DND-41 (cell line): Measurements from ENCODE around the gene GPR137.

ENCODE experiments used
- ATAC-seq: fragments of 200-7000 bp; cut with Tn5 transposase; 3 replicates; pipeline ENCODE4 v1.9.1; 2021; ENCODE audit warnings: low read depth; ENCODE audit not compliant: insufficient read depth
- DNase-seq: peaks from one replicate; pipeline ENCODE4 v3.0.0-alpha.2; 2020
- H2AFZ ChIP-seq: 2 replicates; pipeline ENCODE4 v1.6.0; 2012; ENCODE audit warnings: low read depth, low read length
- H3K27ac ChIP-seq: 2 replicates; pipeline ENCODE4 v1.5.1; 2012; ENCODE audit warnings: low read length, inconsistent platforms
- H3K27me3 ChIP-seq: fragments of 200-600 bp; sonication (generic); 2 replicates; pipeline ENCODE4 v1.6.0; 2012; ENCODE audit warnings: low read length, mild to moderate bottlenecking, inconsistent platforms; ENCODE audit not compliant: insufficient read depth, poor library complexity
- H3K36me3 ChIP-seq: 2 replicates; pipeline ENCODE4 v1.5.1; 2012; ENCODE audit warnings: low read length, inconsistent platforms; ENCODE audit not compliant: insufficient read depth
- H3K4me1 ChIP-seq: 2 replicates; pipeline ENCODE4 v1.5.1; 2012; ENCODE audit warnings: mild to moderate bottlenecking, low read length; ENCODE audit not compliant: insufficient read depth
- H3K4me2 ChIP-seq: 2 replicates; pipeline ENCODE4 v1.6.0; 2012; ENCODE audit warnings: mild to moderate bottlenecking, moderate library complexity, low read length, inconsistent platforms; ENCODE audit not compliant: insufficient read depth
- H3K4me3 ChIP-seq, 2 experiments: fragments of 200-600 bp in 1 of 2; shearing (Covaris generic) in 1 of 2; 2 replicates each; pipeline ENCODE4 v1.5.1; 2012 to 2016; ENCODE audit warnings: inconsistent platforms in 2 of 2, low read length in 2 of 2, mild to moderate bottlenecking in 2 of 2, low read depth in 1 of 2, moderate library complexity in 1 of 2
- H3K79me2 ChIP-seq: 2 replicates; pipeline ENCODE4 v1.6.0; 2012; ENCODE audit warnings: low read length, inconsistent platforms; ENCODE audit not compliant: insufficient read depth
- H3K9ac ChIP-seq: 2 replicates; pipeline ENCODE4 v1.6.0; 2012; ENCODE audit warnings: low read depth, mild to moderate bottlenecking, inconsistent platforms, low read length, moderate library complexity
- H3K9me3 ChIP-seq: 2 replicates; pipeline ENCODE4 v1.5.1; 2012; ENCODE audit warnings: low read length, moderate library complexity, mild to moderate bottlenecking, inconsistent platforms; ENCODE audit not compliant: insufficient read depth, severe bottlenecking
- H4K20me1 ChIP-seq: 2 replicates; pipeline ENCODE4 v1.6.0; 2012; ENCODE audit warnings: low read length; ENCODE audit not compliant: insufficient read depth
- EZH2 ChIP-seq: IDR thresholded peaks from 3 replicates; pipeline ENCODE4 v1.6.1; 2012; ENCODE audit warnings: borderline replicate concordance, low read depth, mild to moderate bottlenecking, moderate library complexity, low read length, inconsistent platforms; ENCODE audit not compliant: severe bottlenecking
- TF ChIP-seq, protein P1 (sequence below): IDR thresholded peaks from 2 replicates; pipeline ENCODE4 v1.5.1; 2012; ENCODE audit warnings: borderline replicate concordance, low read length, moderate library complexity, mild to moderate bottlenecking; ENCODE audit not compliant: poor library complexity, severe bottlenecking; ENCODE audit errors: extremely low read depth

Gene GPR137

GRCh38 chr11:64324692-64325469, 39.2 kb downstream of the GPR137 start:
- ATAC-seq (no peak), DNase-seq (no peak)
- Histone ChIP-seq H3K4me3 (no peak overlapping the region), H3K27me3 (no peaks in the 10 kb centered on the region), H4K20me1 (peaks cover 11% of the 10 kb centered on the region), H3K79me2 (no peaks in the 10 kb centered on the region), H3K9me3 (no peaks in the 10 kb centered on the region), H3K9ac (no peak overlapping the region), H2AFZ (no peak overlapping the region), H3K36me3 (peaks cover 13% of the 10 kb centered on the region), H3K4me2 (no peak overlapping the region), H3K4me1 (peaks cover 13% of the 10 kb centered on the region), H3K27ac (no peak overlapping the region)
- TF ChIP-seq, protein P1, sequence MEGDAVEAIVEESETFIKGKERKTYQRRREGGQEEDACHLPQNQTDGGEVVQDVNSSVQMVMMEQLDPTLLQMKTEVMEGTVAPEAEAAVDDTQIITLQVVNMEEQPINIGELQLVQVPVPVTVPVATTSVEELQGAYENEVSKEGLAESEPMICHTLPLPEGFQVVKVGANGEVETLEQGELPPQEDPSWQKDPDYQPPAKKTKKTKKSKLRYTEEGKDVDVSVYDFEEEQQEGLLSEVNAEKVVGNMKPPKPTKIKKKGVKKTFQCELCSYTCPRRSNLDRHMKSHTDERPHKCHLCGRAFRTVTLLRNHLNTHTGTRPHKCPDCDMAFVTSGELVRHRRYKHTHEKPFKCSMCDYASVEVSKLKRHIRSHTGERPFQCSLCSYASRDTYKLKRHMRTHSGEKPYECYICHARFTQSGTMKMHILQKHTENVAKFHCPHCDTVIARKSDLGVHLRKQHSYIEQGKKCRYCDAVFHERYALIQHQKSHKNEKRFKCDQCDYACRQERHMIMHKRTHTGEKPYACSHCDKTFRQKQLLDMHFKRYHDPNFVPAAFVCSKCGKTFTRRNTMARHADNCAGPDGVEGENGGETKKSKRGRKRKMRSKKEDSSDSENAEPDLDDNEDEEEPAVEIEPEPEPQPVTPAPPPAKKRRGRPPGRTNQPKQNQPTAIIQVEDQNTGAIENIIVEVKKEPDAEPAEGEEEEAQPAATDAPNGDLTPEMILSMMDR, result no peak

DNA sequence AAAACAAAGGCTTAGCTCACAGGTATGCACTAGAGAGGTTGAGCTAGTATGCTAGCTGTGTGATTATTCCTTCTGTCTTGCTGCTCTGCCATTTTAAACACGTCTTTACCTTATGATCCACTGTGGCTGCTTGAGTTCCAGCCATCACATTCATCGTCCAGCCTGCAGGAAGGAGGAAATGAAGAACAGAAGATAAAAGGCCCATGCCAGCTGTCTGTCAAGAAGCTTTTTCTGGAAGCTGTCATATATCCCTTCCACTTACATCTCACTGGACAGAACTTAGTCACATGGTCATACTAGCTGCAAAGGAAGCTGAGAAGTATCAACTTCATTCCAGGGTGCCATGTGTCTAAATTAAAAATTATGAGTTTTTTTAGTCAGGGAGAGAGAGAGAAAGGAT, 41.7 kb downstream of the GPR137 start:
- H3K27me3 ChIP-seq, result no peaks in the 10 kb centered on the region
- ATAC-seq, result no peak
- no peak for TF ChIP-seq EZH2
- TF ChIP-seq, protein P1, result no peak

GRCh38 chr11:64327993-64328392, 42.3 kb downstream of the GPR137 start:
- DNase-seq (no peak), ATAC-seq (no peak)
- peaks cover 3% of the 10 kb centered on the region for H4K20me1 ChIP-seq
- no peaks in the 10 kb centered on the region for H3K36me3 ChIP-seq
- peaks cover 7% of the 10 kb centered on the region for H3K4me1 ChIP-seq
- TF ChIP-seq EZH2, result no peak
- TF ChIP-seq, protein P1, result no peak
- no peaks in the 10 kb centered on the region for H3K79me2 ChIP-seq
- H3K4me3 ChIP-seq, result no peak overlapping the region
- no peaks in the 10 kb centered on the region for H3K27me3 ChIP-seq
- no peak overlapping the region for H3K4me2 ChIP-seq
- no peak overlapping the region for H3K9ac ChIP-seq
- H3K27ac ChIP-seq, result no peak overlapping the region
- no peaks in the 10 kb centered on the region for H3K9me3 ChIP-seq
- no peak overlapping the region for H2AFZ ChIP-seq

More for the DNA sequence above, 41.7 kb downstream of the GPR137 start:
- peaks cover under 1% of the 10 kb centered on the region; the same call in 1 of the 2 replicates for H3K36me3 ChIP-seq
- H2AFZ ChIP-seq, result no peak overlapping the region
- no peak overlapping the region for H3K4me2 ChIP-seq
- no peaks in the 10 kb centered on the region for H3K9me3 ChIP-seq
- peaks cover 13% of the 10 kb centered on the region for H3K4me1 ChIP-seq
- peaks cover 9% of the 10 kb centered on the region for H4K20me1 ChIP-seq
- no peak overlapping the region for H3K27ac ChIP-seq
- H3K4me3 ChIP-seq, result no peak overlapping the region
- no peak overlapping the region for H3K9ac ChIP-seq
- DNase-seq, result no peak
- H3K79me2 ChIP-seq, result no peaks in the 10 kb centered on the region
